SJCRH30 (cell line): ENCODE results near the gene SLC7A4. TPM values are rescaled to one million over a fixed set of nuclear protein-coding genes. Genes with fewer than 3 reads are reported as not detected.
A peak's percentile ranks its signal among the peaks of the same experiment; 100 is the strongest.
"Not testable (repeated sequence)": the region's sequence is repeated elsewhere in the genome, so short reads cannot be mapped to it uniquely, and the experiment has no call there.

ENCODE experiments used
- DNase-seq, 2 experiments: peaks; one replicate each; pipeline ENCODE4 v3.0.0-alpha.2; 2015 to 2020
- H3K27ac ChIP-seq: fragments of 250-450 bp; sonication (Bioruptor Pico); 2 replicates; pipeline ENCODE4 v1.5.1; 2020; ENCODE audit warnings: mild to moderate bottlenecking, moderate library complexity
- H3K27me3 ChIP-seq: fragments of 250-450 bp; sonication (Bioruptor Pico); 2 replicates; pipeline ENCODE4 v1.5.1; 2020; ENCODE audit warnings: mild to moderate bottlenecking, moderate library complexity
- H3K36me3 ChIP-seq: fragments of 250-450 bp; sonication (Bioruptor Pico); 2 replicates; pipeline ENCODE4 v1.5.1; 2020; ENCODE audit warnings: mild to moderate bottlenecking, moderate library complexity
- H3K4me1 ChIP-seq: fragments of 250-450 bp; sonication (Bioruptor Pico); 2 replicates; pipeline ENCODE4 v1.5.1; 2020; ENCODE audit warnings: mild to moderate bottlenecking, moderate library complexity
- H3K4me3 ChIP-seq: fragments of 250-450 bp; sonication (Bioruptor Pico); 2 replicates; pipeline ENCODE4 v1.5.1; 2020; ENCODE audit warnings: mild to moderate bottlenecking, moderate library complexity
- H3K9me3 ChIP-seq: fragments of 250-450 bp; sonication (Bioruptor Pico); replicated peaks from 2 replicates; pipeline ENCODE4 v1.5.1; 2020; ENCODE audit warnings: mild to moderate bottlenecking, moderate library complexity
- total RNA-seq: library from RNA; depleted of rRNA; stranded (reverse); fragments of >200 nt; shearing (Covaris generic); gene quantifications from 2 replicates; pipeline ENCODE4 v1.2.3, GENCODE V29; 2014

SLC7A4 gene
- total RNA-seq, 1 experiment from 2014 or later: not detected

DNA sequence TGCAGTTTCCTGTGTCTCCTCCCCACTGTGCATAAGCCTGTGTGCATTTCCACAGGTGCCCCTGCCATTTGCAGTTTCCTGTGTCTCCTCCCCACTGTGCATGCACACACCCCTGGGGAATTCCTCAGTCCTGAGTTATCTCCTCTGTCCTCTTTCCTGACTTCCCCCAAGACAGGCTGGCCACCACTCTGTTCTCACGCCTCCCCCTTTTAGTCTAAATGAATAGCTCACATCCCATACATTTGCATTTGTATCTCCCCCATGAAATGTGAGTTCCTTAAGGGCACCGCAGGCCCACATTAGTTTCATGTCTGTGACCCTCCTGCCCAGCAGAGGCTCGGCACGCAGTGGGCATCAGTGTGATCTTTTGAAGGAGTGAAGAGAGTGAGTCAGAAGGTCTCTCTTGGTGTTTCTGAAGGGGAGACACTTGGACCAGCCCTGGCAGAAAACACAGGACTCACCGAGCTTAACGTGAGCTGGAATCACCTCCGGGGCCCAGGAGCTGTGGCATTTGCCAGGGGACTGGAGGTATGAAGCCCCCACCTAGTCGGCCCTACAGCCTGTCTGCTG, 19.6 kb upstream of the SLC7A4 start:
- H3K36me3 ChIP-seq: no peaks in the 10 kb centered on the region
- peaks cover 11% of the 10 kb centered on the region for H3K4me1 ChIP-seq
- H3K27me3 ChIP-seq: no peaks in the 10 kb centered on the region
- no peak overlapping the region for H3K27ac ChIP-seq
- H3K4me3 ChIP-seq: no peak overlapping the region
- no peaks in the 10 kb centered on the region for H3K9me3 ChIP-seq
- DNase-seq: no peak

- Histone ChIP-seq H3K36me3 (no peaks in the 10 kb centered on the region), H3K9me3 (no peaks in the 10 kb centered on the region), H3K27me3 (no peaks in the 10 kb centered on the region), H3K4me1 (peaks cover 11% of the 10 kb centered on the region), H3K4me3 (no peak overlapping the region), H3K27ac (no peak overlapping the region)
- no peak for DNase-seq
Observed at GRCh38 chr22:21051145-21051830, 18.9 kb upstream of the SLC7A4 start.

- H3K27me3 ChIP-seq, H3K4me3 ChIP-seq, H3K27ac ChIP-seq, H3K9me3 ChIP-seq, DNase-seq, H3K36me3 ChIP-seq: not testable (repeated sequence)
- peaks cover 18% of the 10 kb centered on the region for H3K4me1 ChIP-seq
Observed at GRCh38 chr22:21048965-21049364, 16.6 kb upstream of the SLC7A4 start.

DNA sequence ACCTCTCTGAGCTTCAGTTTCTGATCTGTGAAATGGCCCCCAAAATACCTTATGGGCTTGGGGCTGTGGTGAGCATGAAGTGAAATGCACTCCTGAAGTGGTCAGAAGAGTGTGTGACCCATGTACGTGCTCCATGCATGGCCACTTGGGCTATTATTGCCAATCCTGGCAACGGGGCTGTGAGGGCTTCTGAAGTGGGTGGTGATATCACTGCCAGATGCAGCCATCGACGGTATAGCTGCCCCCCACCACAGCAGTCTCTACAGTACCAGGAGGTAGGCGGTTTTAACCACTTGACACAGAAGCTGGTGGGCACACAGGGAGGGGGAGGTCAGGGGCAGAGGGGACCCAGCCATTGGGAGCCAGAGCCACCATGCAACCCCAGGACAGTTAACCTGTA, 16.1 kb upstream of the SLC7A4 start:
- not testable (repeated sequence) for H3K27me3 ChIP-seq, DNase-seq, H3K27ac ChIP-seq, H3K9me3 ChIP-seq, H3K36me3 ChIP-seq, H3K4me3 ChIP-seq
- peaks cover 23% of the 10 kb centered on the region for H3K4me1 ChIP-seq

- Histone ChIP-seq H3K36me3 (no peaks in the 10 kb centered on the region), H3K9me3 (no peaks in the 10 kb centered on the region), H3K4me3 (no peak overlapping the region), H3K27me3 (no peaks in the 10 kb centered on the region), H3K4me1 (peaks cover 24% of the 10 kb centered on the region), H3K27ac (no peak overlapping the region)
- DNase-seq: no peak
Observed at GRCh38 chr22:21047730-21048129, 15.4 kb upstream of the SLC7A4 start.

GRCh38 chr22:21047035-21047661, 14.8 kb upstream of the SLC7A4 start:
- Histone ChIP-seq H3K27me3 (no peaks in the 10 kb centered on the region), H3K4me3 (no peak overlapping the region), H3K36me3 (no peaks in the 10 kb centered on the region), H3K4me1 (peaks cover 24% of the 10 kb centered on the region), H3K27ac (no peak overlapping the region), H3K9me3 (no peaks in the 10 kb centered on the region)
- no peak for DNase-seq

DNA sequence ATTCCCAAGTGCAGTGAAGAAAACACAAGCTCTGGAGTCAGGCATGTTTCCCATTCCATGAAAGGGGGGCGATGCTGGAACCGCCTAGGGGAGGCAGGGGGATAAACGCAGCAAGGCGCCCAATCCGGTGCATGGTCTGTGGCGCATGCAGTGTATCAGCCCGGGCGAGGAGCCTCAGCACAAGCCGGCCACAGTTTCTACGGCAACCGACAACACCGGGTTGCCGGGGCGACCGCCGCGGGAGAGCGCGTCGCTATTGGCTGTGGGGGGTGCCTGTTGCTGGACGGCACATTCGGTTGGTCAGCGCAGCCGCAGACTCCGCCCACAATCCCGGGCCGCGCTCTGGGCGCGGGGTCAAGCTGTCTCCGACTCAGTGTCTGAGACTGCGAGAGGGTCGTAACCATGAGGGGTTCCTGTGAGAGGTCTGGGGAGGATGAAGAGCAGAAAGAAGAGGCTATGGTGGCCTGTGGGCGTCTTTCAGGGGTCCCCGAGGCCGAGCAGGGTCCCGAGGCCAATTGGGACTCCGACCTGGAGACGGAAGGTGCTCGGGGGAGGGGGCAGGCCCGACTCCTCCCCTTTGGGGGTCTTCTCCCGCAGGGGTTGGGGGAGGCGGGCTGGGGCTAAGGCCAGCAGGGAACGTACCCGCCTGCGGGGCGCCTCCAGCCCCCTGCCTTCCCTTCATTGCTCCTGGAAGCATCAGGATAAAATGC, 13.4 kb upstream of the SLC7A4 start, which contains the start of gene LRRC74B:
Gene LRRC74B, plus strand, starts transcription at position 362 of the 710 bp plus-strand sequence. Its CDS starts 41 bp downstream, at position 403.
- Histone ChIP-seq H3K4me1 (peaks cover 24% of the 10 kb centered on the region), H3K4me3 (peak within 1 kb of the TSS; percentile 63), H3K27me3 (no peaks in the 10 kb centered on the region), H3K27ac (peak within 1 kb of the TSS; percentile 86), H3K36me3 (no peaks in the 10 kb centered on the region), H3K9me3 (no peaks in the 10 kb centered on the region)
- DNase-seq: peak; percentile 92 to 93

DNA sequence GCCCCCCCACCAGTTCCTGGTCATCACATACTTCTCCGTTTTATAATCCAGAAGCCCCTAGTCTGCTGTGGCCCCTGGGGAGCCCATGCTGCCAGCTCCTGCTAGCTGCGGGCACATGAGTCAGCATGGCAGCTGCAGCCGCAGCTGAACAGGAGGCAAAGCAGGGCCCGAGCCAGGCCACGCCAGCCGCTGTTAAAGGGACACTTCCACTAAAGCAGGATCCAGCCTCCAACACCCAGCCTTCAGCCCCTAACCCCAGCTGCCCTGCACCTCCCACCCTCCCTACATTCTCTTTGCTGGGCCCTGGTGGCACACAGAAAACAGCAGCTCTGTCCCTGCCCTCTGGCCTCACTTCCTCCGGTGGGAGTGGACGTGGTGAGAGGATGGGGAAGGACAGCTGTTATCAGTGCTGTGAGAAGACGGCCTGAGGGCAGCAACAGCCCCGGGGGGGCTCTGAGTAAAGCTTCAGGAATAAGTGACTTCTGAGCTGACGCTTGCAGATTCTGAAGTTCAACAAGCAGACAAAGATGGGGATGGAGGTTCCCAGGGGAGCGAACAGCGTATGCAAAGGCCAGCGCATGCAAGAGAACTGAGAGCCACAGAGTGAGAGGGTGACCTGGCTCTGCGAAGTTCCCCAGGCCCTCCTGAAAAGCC, 12.7 kb upstream of the SLC7A4 start:
- peak; percentile 86 to 93 for DNase-seq
- Histone ChIP-seq H3K27ac (peak overlapping the region; percentile 86), H3K36me3 (no peaks in the 10 kb centered on the region), H3K27me3 (no peaks in the 10 kb centered on the region), H3K9me3 (no peaks in the 10 kb centered on the region), H3K4me1 (peaks cover 28% of the 10 kb centered on the region), H3K4me3 (peak overlapping the region; percentile 63)

GRCh38 chr22:21043860-21044535, 11.6 kb upstream of the SLC7A4 start:
- Histone ChIP-seq H3K27me3 (no peaks in the 10 kb centered on the region), H3K27ac (peak overlapping the region; percentile 86), H3K9me3 (no peaks in the 10 kb centered on the region), H3K4me3 (peak overlapping the region; percentile 47), H3K4me1 (peaks cover 31% of the 10 kb centered on the region), H3K36me3 (no peaks in the 10 kb centered on the region)
- peak in 1 of 2 experiments; percentile 36 for DNase-seq

GRCh38 chr22:21042978-21043859, 10.9 kb upstream of the SLC7A4 start:
- no peak for DNase-seq
- no peak overlapping the region for H3K4me3 ChIP-seq
- H3K27ac ChIP-seq: no peak overlapping the region
- no peaks in the 10 kb centered on the region for H3K36me3 ChIP-seq
- no peaks in the 10 kb centered on the region for H3K9me3 ChIP-seq
- H3K4me1 ChIP-seq: peaks cover 36% of the 10 kb centered on the region
- no peaks in the 10 kb centered on the region for H3K27me3 ChIP-seq

- peak in 1 of 2 experiments; percentile 39 for DNase-seq
- H3K4me1 ChIP-seq: peaks cover 38% of the 10 kb centered on the region
- no peak overlapping the region for H3K4me3 ChIP-seq
- H3K36me3 ChIP-seq: no peaks in the 10 kb centered on the region
- no peaks in the 10 kb centered on the region for H3K27me3 ChIP-seq
- H3K9me3 ChIP-seq: no peaks in the 10 kb centered on the region
- no peak overlapping the region for H3K27ac ChIP-seq
Observed at GRCh38 chr22:21041937-21042336, 9.6 kb upstream of the SLC7A4 start.

DNA sequence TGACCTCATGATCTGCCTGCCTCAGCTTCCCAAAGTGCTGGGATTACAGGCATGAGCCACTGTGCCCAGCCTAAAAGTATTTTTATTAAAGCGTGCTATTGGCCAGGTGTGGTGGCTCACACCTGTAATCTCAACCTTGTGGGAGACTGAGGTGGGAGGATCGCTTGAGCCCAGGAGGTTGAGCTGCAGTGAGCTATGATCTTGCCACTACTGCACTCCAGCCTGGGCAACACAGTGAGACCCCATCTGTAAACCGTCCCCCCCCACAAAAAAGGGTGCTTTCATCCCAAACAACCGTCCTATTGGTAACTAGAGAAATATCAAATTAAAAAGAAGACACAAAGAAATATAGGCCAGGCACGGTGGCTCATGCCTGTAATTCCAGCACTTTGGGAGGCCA, 6.8 kb upstream of the SLC7A4 start:
- H3K27ac ChIP-seq: peak overlapping the region; percentile 79
- not testable (repeated sequence) for H3K36me3 ChIP-seq, H3K27me3 ChIP-seq, H3K4me3 ChIP-seq, H3K9me3 ChIP-seq, DNase-seq
- peaks cover 30% of the 10 kb centered on the region for H3K4me1 ChIP-seq

DNA sequence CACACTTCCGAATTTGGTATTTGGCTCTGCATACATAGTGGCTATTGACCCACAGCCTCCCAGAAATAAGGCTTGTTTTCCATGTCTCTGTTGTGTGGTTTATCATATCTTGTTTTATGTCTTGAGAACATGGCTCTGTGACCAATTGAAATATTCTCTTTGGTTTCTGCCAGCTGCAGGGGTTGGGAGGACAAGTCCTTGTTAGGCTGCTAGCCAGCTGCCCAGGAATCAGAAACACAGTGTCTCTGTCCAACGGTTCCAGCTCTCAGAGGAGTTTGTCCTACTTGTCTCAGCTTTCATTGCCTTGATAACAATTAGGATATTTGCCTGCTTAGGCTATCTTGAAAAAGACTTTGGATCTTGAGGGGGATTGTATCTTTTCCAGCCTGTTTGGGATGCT, 6.0 kb upstream of the SLC7A4 start:
- Histone ChIP-seq H3K27me3 (no peaks in the 10 kb centered on the region), H3K4me1 (peaks cover 23% of the 10 kb centered on the region), H3K36me3 (no peaks in the 10 kb centered on the region), H3K4me3 (no peak overlapping the region), H3K9me3 (no peaks in the 10 kb centered on the region), H3K27ac (peak overlapping the region; percentile 79)
- peak; percentile 78 to 89 for DNase-seq
